OCI-LY7 (cell line): Measurements from ENCODE around the gene C2CD3.

ENCODE experiments used
- EZH2phosphoT487 ChIP-seq: fragments of 200-600 bp; sonication (generic); IDR thresholded peaks from 2 replicates; pipeline ENCODE4 v1.6.1; 2018; ENCODE audit warnings: low read depth, borderline replicate concordance, mild to moderate bottlenecking, mixed run types, antibody characterized with exemption, low read length, moderate library complexity, mixed read lengths
- TF ChIP-seq, protein P1 (sequence below): fragments of 200-600 bp; sonication (generic); conservative IDR thresholded peaks from 2 replicates; pipeline ENCODE4 v1.5.1; 2014; ENCODE audit warnings: mild to moderate bottlenecking, antibody characterized with exemption, low read length, moderate library complexity, mixed read lengths

DNA sequence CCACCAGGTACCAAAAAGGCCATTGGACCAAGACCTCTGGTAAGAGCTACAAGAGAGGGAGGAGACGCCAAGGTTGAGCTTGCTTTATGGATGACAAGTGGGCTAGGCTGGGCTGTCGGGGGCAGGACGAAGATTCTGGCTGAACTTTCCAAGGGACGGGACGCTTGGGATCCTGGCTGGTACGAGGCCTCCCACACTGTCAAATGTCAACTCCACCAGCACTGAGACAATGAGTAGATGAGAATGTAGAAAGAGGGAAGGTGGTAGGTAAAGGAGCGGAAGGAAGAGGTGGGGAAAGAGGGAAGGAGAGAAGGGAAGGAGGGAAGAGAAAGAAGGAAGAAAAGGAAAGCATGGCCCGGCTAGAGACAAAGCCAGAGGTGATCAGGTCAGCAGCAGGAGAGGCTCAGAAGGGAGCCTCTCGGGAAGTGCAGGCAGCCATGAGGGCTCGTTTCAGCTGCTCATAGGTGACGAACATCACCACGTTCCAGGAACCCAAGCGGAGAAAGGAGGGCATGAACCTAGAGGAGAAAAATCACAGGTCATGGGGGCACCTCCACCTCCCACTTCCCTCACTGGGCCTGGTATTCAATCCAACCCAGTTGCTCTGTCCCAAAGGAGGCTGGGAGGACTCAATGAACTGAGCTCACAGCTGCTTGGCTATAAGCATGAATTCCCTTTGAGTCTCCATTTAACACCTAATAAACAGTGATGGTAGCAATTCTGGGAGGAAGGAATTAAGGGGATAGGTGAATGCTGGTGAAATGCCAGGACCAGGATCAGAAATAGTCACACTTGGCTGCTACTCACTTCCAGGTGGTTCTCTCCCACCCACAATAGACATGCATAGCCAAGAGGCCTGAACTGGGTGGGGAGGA, 196.0 kb downstream of the C2CD3 start:
- TF ChIP-seq, protein P1, sequence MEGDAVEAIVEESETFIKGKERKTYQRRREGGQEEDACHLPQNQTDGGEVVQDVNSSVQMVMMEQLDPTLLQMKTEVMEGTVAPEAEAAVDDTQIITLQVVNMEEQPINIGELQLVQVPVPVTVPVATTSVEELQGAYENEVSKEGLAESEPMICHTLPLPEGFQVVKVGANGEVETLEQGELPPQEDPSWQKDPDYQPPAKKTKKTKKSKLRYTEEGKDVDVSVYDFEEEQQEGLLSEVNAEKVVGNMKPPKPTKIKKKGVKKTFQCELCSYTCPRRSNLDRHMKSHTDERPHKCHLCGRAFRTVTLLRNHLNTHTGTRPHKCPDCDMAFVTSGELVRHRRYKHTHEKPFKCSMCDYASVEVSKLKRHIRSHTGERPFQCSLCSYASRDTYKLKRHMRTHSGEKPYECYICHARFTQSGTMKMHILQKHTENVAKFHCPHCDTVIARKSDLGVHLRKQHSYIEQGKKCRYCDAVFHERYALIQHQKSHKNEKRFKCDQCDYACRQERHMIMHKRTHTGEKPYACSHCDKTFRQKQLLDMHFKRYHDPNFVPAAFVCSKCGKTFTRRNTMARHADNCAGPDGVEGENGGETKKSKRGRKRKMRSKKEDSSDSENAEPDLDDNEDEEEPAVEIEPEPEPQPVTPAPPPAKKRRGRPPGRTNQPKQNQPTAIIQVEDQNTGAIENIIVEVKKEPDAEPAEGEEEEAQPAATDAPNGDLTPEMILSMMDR = no peak
- TF ChIP-seq EZH2phosphoT487 = no peak
